Osteoblast (primary cell): ENCODE data around the gene GATAD1. TPM values are rescaled to one million over a fixed set of nuclear protein-coding genes. Genes with fewer than 3 reads are reported as not detected.
"Not testable (repeated sequence)": the region's sequence is repeated elsewhere in the genome, so short reads cannot be mapped to it uniquely, and the experiment has no call there.

Source experiments
- DNase-seq: peaks from one replicate; pipeline ENCODE4 v3.0.0; 2011; ENCODE audit warnings: low spot score, mixed read lengths; ENCODE audit not compliant: insufficient read length; ENCODE audit errors: missing footprints
- H2AFZ ChIP-seq: 2 replicates; pipeline ENCODE4 v1.6.0; 2011; ENCODE audit warnings: mild to moderate bottlenecking, low read length
- H3K27ac ChIP-seq: 2 replicates; pipeline ENCODE4 v1.5.1; 2011; ENCODE audit warnings: mild to moderate bottlenecking, low read depth, low read length, moderate library complexity
- H3K27me3 ChIP-seq: 2 replicates; pipeline ENCODE4 v1.6.0; 2012; ENCODE audit warnings: mild to moderate bottlenecking, control low read depth, inconsistent platforms, low read length, moderate library complexity; ENCODE audit not compliant: insufficient read depth
- H3K36me3 ChIP-seq: 2 replicates; pipeline ENCODE4 v1.5.1; 2011; ENCODE audit warnings: mild to moderate bottlenecking, low read length, control low read depth, moderate library complexity; ENCODE audit not compliant: insufficient read depth
- H3K4me1 ChIP-seq: 2 replicates; pipeline ENCODE4 v1.5.1; 2011; ENCODE audit warnings: mild to moderate bottlenecking, low read length, control low read depth, moderate library complexity; ENCODE audit not compliant: insufficient read depth
- H3K4me2 ChIP-seq: 2 replicates; pipeline ENCODE4 v1.6.0; 2011; ENCODE audit warnings: mild to moderate bottlenecking, low read length; ENCODE audit not compliant: insufficient read depth
- H3K4me3 ChIP-seq: fragments of 200-600 bp; sonication (generic); 3 replicates; pipeline ENCODE4 v1.5.1; 2012; ENCODE audit warnings: mild to moderate bottlenecking, low read length, inconsistent platforms; ENCODE audit not compliant: insufficient read depth
- H3K79me2 ChIP-seq: 2 replicates; pipeline ENCODE4 v1.6.0; 2012; ENCODE audit warnings: mild to moderate bottlenecking, low read length, control low read depth, inconsistent platforms; ENCODE audit not compliant: insufficient read depth
- H3K9me3 ChIP-seq: 2 replicates; pipeline ENCODE4 v1.5.1; 2011; ENCODE audit warnings: low read depth, low read length, control low read depth
- H4K20me1 ChIP-seq: 2 replicates; pipeline ENCODE4 v1.6.0; 2012; ENCODE audit warnings: mild to moderate bottlenecking, low read length, control low read depth; ENCODE audit not compliant: insufficient read depth
- total RNA-seq: library from RNA; depleted of rRNA; stranded (reverse); fragments of >200 nt; gene quantifications from 2 replicates; pipeline ENCODE4 v1.2.3, GENCODE V29; 2012
- TF ChIP-seq, protein P1 (sequence below): IDR thresholded peaks from 2 replicates; pipeline ENCODE4 v1.5.1; 2011; ENCODE audit warnings: mild to moderate bottlenecking, low read depth, low read length, moderate library complexity; ENCODE audit errors: extremely low read depth

Gene GATAD1
- total RNA-seq, 1 donor: 42.7 TPM

DNA sequence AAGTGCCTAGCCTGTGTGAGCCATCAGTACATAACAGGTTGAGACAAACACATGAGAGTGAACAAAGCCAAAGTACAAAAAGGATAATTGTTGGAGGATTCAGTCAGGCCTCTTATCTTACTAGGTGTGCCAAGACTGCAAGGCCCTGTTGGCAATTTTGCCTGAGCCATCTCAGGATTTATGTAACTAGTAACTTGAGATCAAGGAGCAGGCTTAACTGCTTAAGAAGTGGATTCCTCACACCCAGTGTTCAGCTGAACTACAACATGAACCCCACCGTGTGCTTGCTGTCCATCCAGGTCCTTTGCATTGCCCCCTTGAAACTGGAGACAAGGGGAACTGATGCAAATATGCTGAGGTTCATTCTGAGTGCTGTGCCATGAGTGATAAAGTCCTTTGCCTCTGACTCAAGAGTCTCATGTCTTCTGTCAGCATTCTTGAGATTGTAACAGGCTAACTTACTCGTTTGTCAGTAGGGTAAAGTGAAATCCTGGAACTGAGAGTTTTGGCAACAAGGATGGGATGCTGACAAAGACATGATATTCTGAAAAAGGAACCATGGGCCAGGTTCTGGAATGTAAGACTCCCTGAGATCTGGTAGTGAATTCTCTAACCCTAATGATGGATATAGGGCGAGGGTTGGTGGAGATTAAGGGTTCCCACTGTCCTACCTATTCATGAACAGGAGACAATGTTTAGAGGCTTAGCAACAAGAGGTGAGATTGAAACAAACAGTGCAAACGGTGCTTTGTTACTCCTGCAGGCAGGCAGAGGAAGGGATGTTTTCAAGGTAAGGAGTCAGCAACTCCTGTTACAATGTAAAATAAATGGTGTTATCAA lies 44.1 kb upstream of the GATAD1 start:
- peaks cover 14% of the 10 kb centered on the region for H3K36me3 ChIP-seq
- no peaks in the 10 kb centered on the region for H3K9me3 ChIP-seq
- no peak overlapping the region for H3K4me2 ChIP-seq
- no peaks in the 10 kb centered on the region for H3K79me2 ChIP-seq
- H3K27me3 ChIP-seq: no peaks in the 10 kb centered on the region
- no peak for DNase-seq
- H4K20me1 ChIP-seq: no peaks in the 10 kb centered on the region
- H2AFZ ChIP-seq: no peak overlapping the region
- H3K4me3 ChIP-seq: no peak overlapping the region
- TF ChIP-seq, protein P1, sequence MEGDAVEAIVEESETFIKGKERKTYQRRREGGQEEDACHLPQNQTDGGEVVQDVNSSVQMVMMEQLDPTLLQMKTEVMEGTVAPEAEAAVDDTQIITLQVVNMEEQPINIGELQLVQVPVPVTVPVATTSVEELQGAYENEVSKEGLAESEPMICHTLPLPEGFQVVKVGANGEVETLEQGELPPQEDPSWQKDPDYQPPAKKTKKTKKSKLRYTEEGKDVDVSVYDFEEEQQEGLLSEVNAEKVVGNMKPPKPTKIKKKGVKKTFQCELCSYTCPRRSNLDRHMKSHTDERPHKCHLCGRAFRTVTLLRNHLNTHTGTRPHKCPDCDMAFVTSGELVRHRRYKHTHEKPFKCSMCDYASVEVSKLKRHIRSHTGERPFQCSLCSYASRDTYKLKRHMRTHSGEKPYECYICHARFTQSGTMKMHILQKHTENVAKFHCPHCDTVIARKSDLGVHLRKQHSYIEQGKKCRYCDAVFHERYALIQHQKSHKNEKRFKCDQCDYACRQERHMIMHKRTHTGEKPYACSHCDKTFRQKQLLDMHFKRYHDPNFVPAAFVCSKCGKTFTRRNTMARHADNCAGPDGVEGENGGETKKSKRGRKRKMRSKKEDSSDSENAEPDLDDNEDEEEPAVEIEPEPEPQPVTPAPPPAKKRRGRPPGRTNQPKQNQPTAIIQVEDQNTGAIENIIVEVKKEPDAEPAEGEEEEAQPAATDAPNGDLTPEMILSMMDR: no peak
- H3K27ac ChIP-seq: peak overlapping the region; percentile 31
- peaks cover 7% of the 10 kb centered on the region for H3K4me1 ChIP-seq

DNA sequence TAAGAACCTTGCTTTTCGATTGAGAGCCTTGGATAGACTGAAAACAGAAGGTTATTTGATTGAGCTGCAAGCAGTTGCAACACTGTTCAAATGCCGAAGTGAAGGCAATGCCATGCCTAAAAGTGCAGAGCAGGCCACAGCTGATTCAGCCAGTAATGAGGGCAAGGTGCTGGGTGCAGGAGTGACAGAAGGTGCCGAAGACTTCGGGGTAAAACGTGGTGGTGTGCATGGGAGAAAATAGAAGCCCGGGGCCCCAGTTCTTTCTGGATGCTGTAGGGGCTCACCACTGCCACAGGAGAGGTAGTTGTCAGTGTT lies 43.6 kb upstream of the GATAD1 start:
- Histone ChIP-seq H3K9me3 (no peaks in the 10 kb centered on the region), H3K4me3 (no peak overlapping the region), H3K27ac (peak overlapping the region; percentile 31), H3K79me2 (no peaks in the 10 kb centered on the region), H3K27me3 (no peaks in the 10 kb centered on the region), H3K4me1 (peaks cover 7% of the 10 kb centered on the region), H3K4me2 (no peak overlapping the region), H4K20me1 (no peaks in the 10 kb centered on the region), H3K36me3 (peaks cover 8% of the 10 kb centered on the region), H2AFZ (no peak overlapping the region)
- DNase-seq: no peak
- TF ChIP-seq, protein P1: no peak

DNA sequence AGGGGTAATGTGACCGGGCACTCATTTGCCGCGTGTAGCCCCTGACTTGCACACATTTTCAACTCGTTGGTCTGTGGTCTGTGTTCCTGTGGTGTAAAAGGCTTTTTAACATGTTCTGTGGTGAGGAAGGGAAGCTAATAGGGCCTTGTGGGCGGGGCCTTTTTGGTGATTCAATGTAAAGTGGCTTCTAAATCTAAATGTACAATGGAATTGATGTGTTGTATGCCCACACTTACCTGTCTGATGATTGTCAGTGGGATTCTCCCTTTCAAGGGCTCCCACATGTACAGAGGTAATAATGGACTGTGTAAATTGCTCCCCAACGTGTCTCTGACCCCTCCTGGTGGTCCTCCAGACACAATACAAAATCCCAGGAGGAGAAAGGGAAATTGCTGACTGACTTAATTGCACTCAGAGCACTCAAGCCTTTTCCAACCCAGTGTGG lies 43.1 kb upstream of the GATAD1 start:
- H2AFZ ChIP-seq: no peak overlapping the region
- DNase-seq: no peak
- no peaks in the 10 kb centered on the region for H3K79me2 ChIP-seq
- no peaks in the 10 kb centered on the region for H4K20me1 ChIP-seq
- TF ChIP-seq, protein P1: no peak
- H3K4me3 ChIP-seq: no peak overlapping the region
- no peaks in the 10 kb centered on the region for H3K27me3 ChIP-seq
- H3K27ac ChIP-seq: no peak overlapping the region
- H3K9me3 ChIP-seq: no peaks in the 10 kb centered on the region
- peaks cover 4% of the 10 kb centered on the region for H3K36me3 ChIP-seq
- H3K4me2 ChIP-seq: no peak overlapping the region
- peaks cover 7% of the 10 kb centered on the region for H3K4me1 ChIP-seq

DNA sequence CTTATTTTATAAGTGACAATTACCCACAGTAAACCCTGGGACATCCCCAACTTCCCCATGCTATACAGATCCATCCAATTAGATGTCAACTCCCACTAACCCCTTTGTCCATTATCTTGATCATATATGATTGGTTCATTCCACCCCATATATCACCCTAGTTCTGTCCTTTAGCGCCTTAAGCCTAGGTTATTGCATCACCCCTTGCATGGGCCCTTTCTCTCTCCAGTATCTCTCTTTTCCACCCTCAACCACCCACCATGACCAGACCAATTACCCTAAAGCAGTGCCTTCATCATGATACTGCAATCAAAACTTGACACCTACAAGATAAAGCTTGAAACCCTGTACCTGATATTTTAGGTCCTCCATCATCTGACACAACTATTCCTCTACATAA lies 37.9 kb upstream of the GATAD1 start:
- no peaks in the 10 kb centered on the region for H3K4me1 ChIP-seq
- TF ChIP-seq, protein P1: no peak

DNA sequence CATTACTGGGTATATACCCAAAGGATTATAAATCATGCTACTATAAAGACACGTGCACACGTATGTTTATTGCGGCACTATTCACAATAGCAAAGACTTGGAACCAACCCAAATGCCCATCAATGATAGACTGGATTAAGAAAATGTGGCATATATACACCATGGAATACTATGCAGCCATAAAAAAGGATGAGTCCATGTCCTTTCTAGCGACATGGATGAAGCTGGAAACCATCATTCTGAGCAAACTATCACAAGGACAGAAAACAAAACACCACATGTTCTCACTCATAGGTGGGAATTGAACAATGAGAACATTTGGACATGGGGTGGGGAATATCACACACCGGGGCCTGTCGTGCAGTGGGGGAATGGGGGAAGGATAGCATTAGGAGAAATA lies 37.1 kb upstream of the GATAD1 start:
- H3K79me2 ChIP-seq, DNase-seq, H4K20me1 ChIP-seq, H3K4me2 ChIP-seq, H3K36me3 ChIP-seq, H3K9me3 ChIP-seq, H3K4me1 ChIP-seq, H3K4me3 ChIP-seq, H2AFZ ChIP-seq, H3K27ac ChIP-seq: not testable (repeated sequence)
- peaks cover 12% of the 10 kb centered on the region for H3K27me3 ChIP-seq

More for the DNA sequence above, 37.9 kb upstream of the GATAD1 start:
- Histone ChIP-seq H3K27ac (no peak overlapping the region), H3K4me2 (no peak overlapping the region), H3K36me3 (no peaks in the 10 kb centered on the region), H4K20me1 (no peaks in the 10 kb centered on the region), H3K79me2 (no peaks in the 10 kb centered on the region), H2AFZ (no peak overlapping the region), H3K9me3 (no peaks in the 10 kb centered on the region), H3K27me3 (peaks cover 12% of the 10 kb centered on the region), H3K4me3 (no peak overlapping the region)
- no peak for DNase-seq
